PC-3 (cell line): ENCODE results near the gene STEAP4. TPM values are rescaled to one million over a fixed set of nuclear protein-coding genes. Genes with fewer than 3 reads are reported as not detected.
A peak's percentile ranks its signal among the peaks of the same experiment; 100 is the strongest.
"Not testable (repeated sequence)": the region's sequence is repeated elsewhere in the genome, so short reads cannot be mapped to it uniquely, and the experiment has no call there.

Source experiments
- ATAC-seq: fragments of 200-7000 bp; cut with Tn5 transposase; 2 replicates; pipeline ENCODE4 v1.9.1; 2020; ENCODE audit warnings: mild to moderate bottlenecking, moderate library complexity
- BruUV-seq: library from RNA; stranded (reverse); fragments of 400-500 nt; replicated peaks from 2 replicates; lab custom pipeline; 2021; lab: Mats Ljungman, UMichigan
- CTCF ChIA-PET: fragments of 300-600 bp; sonication (Branson Sonifier 250); formaldehyde crosslinking; loops from one replicate; lab custom pipeline; 2022; ENCODE audit warnings: antibody characterized with exemption; lab: Charles Lee
- POLR2A ChIA-PET: fragments of 300-600 bp; sonication (Branson Sonifier 250); formaldehyde crosslinking; loops from one replicate; lab custom pipeline; 2022; ENCODE audit warnings: antibody characterized with exemption; ENCODE audit not compliant: unreplicated experiment; lab: Charles Lee
- DNase-seq: peaks from one replicate; pipeline ENCODE4 v3.0.0-alpha.2; 2015
- H2AFZ ChIP-seq: fragments of 300-600 bp; sonication (generic); 2 replicates; pipeline ENCODE4 v1.6.0; 2016; ENCODE audit warnings: antibody characterized with exemption, low read length
- H3F3A ChIP-seq: fragments of 300-600 bp; sonication (generic); one replicate; pipeline ENCODE4 v1.6.0; 2017; ENCODE audit warnings: antibody characterized with exemption, low read length, control low read depth, mild to moderate bottlenecking; ENCODE audit not compliant: unreplicated experiment
- H3K27ac ChIP-seq: fragments of 300-600 bp; sonication (generic); 2 replicates; pipeline ENCODE4 v1.5.1; 2016; ENCODE audit warnings: mild to moderate bottlenecking, low read length
- H3K27me3 ChIP-seq: fragments of 300-600 bp; sonication (generic); 2 replicates; pipeline ENCODE4 v1.6.1; 2016; ENCODE audit warnings: low read length, mixed read lengths
- H3K36me3 ChIP-seq: fragments of 300-600 bp; sonication (generic); 2 replicates; pipeline ENCODE4 v1.6.1; 2016; ENCODE audit warnings: low read depth, mixed run types, low read length, mixed read lengths
- H3K4me1 ChIP-seq: fragments of 300-600 bp; sonication (generic); 2 replicates; pipeline ENCODE4 v1.5.1; 2016; ENCODE audit warnings: low read length; ENCODE audit not compliant: insufficient read depth
- H3K4me2 ChIP-seq: fragments of 300-600 bp; sonication (generic); 2 replicates; pipeline ENCODE4 v1.6.0; 2016; ENCODE audit warnings: low read length
- H3K4me3 ChIP-seq: fragments of 300-600 bp; sonication (generic); 2 replicates; pipeline ENCODE4 v1.5.1; 2016; ENCODE audit warnings: mild to moderate bottlenecking, low read length, mixed read lengths
- H3K79me2 ChIP-seq: fragments of 300-600 bp; sonication (generic); 2 replicates; pipeline ENCODE4 v1.6.1; 2017; ENCODE audit warnings: low read length, mixed read lengths
- H3K9ac ChIP-seq: fragments of 300-600 bp; sonication (generic); 2 replicates; pipeline ENCODE4 v1.6.0; 2016; ENCODE audit warnings: mild to moderate bottlenecking, low read length
- H3K9me2 ChIP-seq: fragments of 300-600 bp; sonication (generic); replicated peaks from 2 replicates; pipeline ENCODE4 v1.6.1; 2016; ENCODE audit warnings: mixed run types, low read length, mixed read lengths
- H3K9me3 ChIP-seq: fragments of 300-600 bp; sonication (generic); 2 replicates; pipeline ENCODE4 v1.6.1; 2016; ENCODE audit warnings: low read length, mixed read lengths
- H4K20me1 ChIP-seq: fragments of 300-600 bp; sonication (generic); 2 replicates; pipeline ENCODE4 v1.6.1; 2016; ENCODE audit warnings: low read length, mixed read lengths
- CTCF ChIP-seq: fragments of 300-600 bp; sonication (generic); conservative IDR thresholded peaks from 2 replicates; pipeline ENCODE4 v1.5.1; 2017; ENCODE audit warnings: antibody characterized with exemption, low read depth, mild to moderate bottlenecking, low read length
- EZH2 ChIP-seq: fragments of 300-600 bp; sonication (generic); IDR thresholded peaks from one replicate; pipeline ENCODE4 v1.6.1; 2017; ENCODE audit warnings: antibody characterized with exemption, mild to moderate bottlenecking, low read length; ENCODE audit not compliant: unreplicated experiment
- EZH2phosphoT487 ChIP-seq: fragments of 300-600 bp; sonication (generic); IDR thresholded peaks from 2 replicates; pipeline ENCODE4 v1.6.1; 2018; ENCODE audit warnings: mild to moderate bottlenecking, antibody characterized with exemption, low read length, borderline replicate concordance
- intact Hi-C: fragments of 100-400 bp; cut with micrococcal nuclease; formaldehyde crosslinking; loops from 2 replicates; pipeline ENCODE4 v1.9.0; 2023
- total RNA-seq: library from RNA; depleted of rRNA; stranded (reverse); fragments of >200 nt; gene quantifications from 2 replicates; pipeline ENCODE4 v1.2.3, GENCODE V29; 2014

Gene STEAP4
- total RNA-seq, 1 experiment from 2014 or later: 1.7 TPM

- H3K27me3 ChIP-seq: no peaks in the 10 kb centered on the region
- intact Hi-C loops: no loop called here
- H3K79me2 ChIP-seq: no peaks in the 10 kb centered on the region
- no TSS peak for BruUV-seq
- no peak for ATAC-seq
- H2AFZ ChIP-seq: no peak overlapping the region
- no peak overlapping the region for H3K4me3 ChIP-seq
- H3F3A ChIP-seq: no peaks in the 10 kb centered on the region
- ChIA-PET CTCF (no interaction called here), POLR2A (no interaction called here)
- H3K4me2 ChIP-seq: no peak overlapping the region
- no peak overlapping the region for H3K9ac ChIP-seq
- H3K36me3 ChIP-seq: no peaks in the 10 kb centered on the region
- H3K4me1 ChIP-seq: peaks cover 24% of the 10 kb centered on the region
- no peaks in the 10 kb centered on the region for H4K20me1 ChIP-seq
- TF ChIP-seq EZH2phosphoT487 (no peak), CTCF (no peak), EZH2 (no peak)
- H3K9me2 ChIP-seq: no peaks in the 10 kb centered on the region
- H3K9me3 ChIP-seq: no peaks in the 10 kb centered on the region
- no peak for DNase-seq
- 0 out of 2 replicates have a peak overlapping the region, but pooled peaks have one; percentile 28 for H3K27ac ChIP-seq
Observed at GRCh38 chr7:88260719-88261118, 46.0 kb downstream of the STEAP4 start.

GRCh38 chr7:88259656-88260380 lies 46.9 kb downstream of the STEAP4 start:
- no peak overlapping the region for H3K4me3 ChIP-seq
- BruUV-seq: no TSS peak
- no peaks in the 10 kb centered on the region for H3K9me3 ChIP-seq
- no peaks in the 10 kb centered on the region for H3K9me2 ChIP-seq
- no peaks in the 10 kb centered on the region for H3K27me3 ChIP-seq
- no peak overlapping the region for H2AFZ ChIP-seq
- no peaks in the 10 kb centered on the region for H4K20me1 ChIP-seq
- H3K36me3 ChIP-seq: no peaks in the 10 kb centered on the region
- H3K4me2 ChIP-seq: no peak overlapping the region
- H3K27ac ChIP-seq: peak overlapping the region; percentile 28
- H3K9ac ChIP-seq: no peak overlapping the region
- DNase-seq (peak; percentile 61), ATAC-seq (peak; percentile 38; the same call in 1 of the 2 replicates)
- intact Hi-C loops: no loop called here
- CTCF ChIA-PET: interaction anchor here (0.5 kb wide), 1 partner anchor 29 kb away, joined by 3 read pairs; no protein-coding TSS in a partner anchor
- TF ChIP-seq CTCF (no peak), EZH2 (no peak), EZH2phosphoT487 (no peak)
- H3F3A ChIP-seq: no peaks in the 10 kb centered on the region
- POLR2A ChIA-PET: no interaction called here
- H3K79me2 ChIP-seq: no peaks in the 10 kb centered on the region
- H3K4me1 ChIP-seq: peaks cover 33% of the 10 kb centered on the region

GRCh38 chr7:88258296-88258695 lies 48.4 kb downstream of the STEAP4 start:
- DNase-seq, H3K9ac ChIP-seq, CTCF ChIA-PET, BruUV-seq, ATAC-seq, POLR2A ChIA-PET, H3K9me2 ChIP-seq, intact Hi-C loops, H3K4me3 ChIP-seq, H2AFZ ChIP-seq, H3K4me2 ChIP-seq, H3F3A ChIP-seq, H3K36me3 ChIP-seq, H4K20me1 ChIP-seq, H3K79me2 ChIP-seq, H3K27ac ChIP-seq, H3K27me3 ChIP-seq: not testable (repeated sequence)
- Histone ChIP-seq H3K4me1 (peaks cover 39% of the 10 kb centered on the region), H3K9me3 (peaks cover 11% of the 10 kb centered on the region; the same call in 1 of the 2 replicates)
